Activated T-helper 17 cell treated with anti-CD3 and anti-CD28 coated beads, Interleukin-2, amount 50 U/mL, for 72 hours (primary cell): Measurements from ENCODE around the gene CGA. TPM values are rescaled to one million over a fixed set of nuclear protein-coding genes. Genes with fewer than 3 reads are reported as not detected.

ENCODE experiments used
- ATAC-seq: fragments of 150-1000 bp; cut with Tn5 transposase; replicated peaks from 2 replicates; pipeline ENCODE4 v1.10.0; 2021; ENCODE audit warnings: mild to moderate bottlenecking, moderate library complexity
- H3K27ac Mint-ChIP-seq: one replicate; pipeline ENCODE4 v1.8.0; 2022; ENCODE audit warnings: mixed read lengths
- H3K27me3 Mint-ChIP-seq: one replicate; pipeline ENCODE4 v1.8.0; 2022; ENCODE audit warnings: mixed read lengths
- H3K36me3 Mint-ChIP-seq: one replicate; pipeline ENCODE4 v1.8.0; 2022; ENCODE audit warnings: low read depth, mild to moderate bottlenecking, mixed read lengths
- H3K4me1 Mint-ChIP-seq: one replicate; pipeline ENCODE4 v1.8.0; 2022; ENCODE audit warnings: mixed read lengths
- H3K4me3 Mint-ChIP-seq: one replicate; pipeline ENCODE4 v1.8.0; 2022; ENCODE audit warnings: mild to moderate bottlenecking, mixed read lengths
- H3K9me3 Mint-ChIP-seq: one replicate; pipeline ENCODE4 v1.8.0; 2022; ENCODE audit warnings: mixed read lengths
- total RNA-seq, 2 donors: library from RNA; stranded (reverse); gene quantifications; one replicate each; pipeline ENCODE4 v1.2.3, GENCODE V29; 2022

CGA gene
- total RNA-seq, 2 donors from 2014 or later, result 0.26 TPM; not detected in 1

- ATAC-seq, result no peak
- H3K9me3 Mint-ChIP-seq, result no peaks in the 10 kb centered on the region
- peaks cover 3% of the 10 kb centered on the region for H3K27me3 Mint-ChIP-seq
- no peaks in the 10 kb centered on the region for H3K4me1 Mint-ChIP-seq
- no peaks in the 10 kb centered on the region for H3K36me3 Mint-ChIP-seq
- no peak overlapping the region for H3K4me3 Mint-ChIP-seq
- no peak overlapping the region for H3K27ac Mint-ChIP-seq
These were observed 7.3 kb upstream of the CGA start for GRCh38 chr6:87102151-87102621.

DNA sequence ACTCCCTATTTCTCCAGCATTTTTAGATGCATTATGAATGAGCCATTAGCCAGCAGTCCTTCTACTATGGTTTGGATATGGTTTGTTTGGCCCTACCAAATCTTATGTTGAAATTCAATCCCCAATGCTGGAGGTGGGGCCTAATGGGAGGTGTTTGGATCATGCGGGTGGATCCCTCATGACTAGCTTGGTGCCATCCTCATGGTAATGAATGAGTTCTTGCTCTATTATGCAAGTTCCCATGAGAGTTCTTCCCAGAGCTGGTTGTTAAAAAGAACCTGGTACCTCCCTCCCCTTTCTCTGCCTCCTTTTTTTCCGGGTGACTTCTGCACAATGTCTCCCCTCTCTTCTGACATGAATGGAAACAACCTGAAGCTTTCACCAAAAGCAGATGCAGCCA lies 6.2 kb upstream of the CGA start:
- no peak for ATAC-seq
- no peaks in the 10 kb centered on the region for H3K36me3 Mint-ChIP-seq
- no peaks in the 10 kb centered on the region for H3K4me1 Mint-ChIP-seq

DNA sequence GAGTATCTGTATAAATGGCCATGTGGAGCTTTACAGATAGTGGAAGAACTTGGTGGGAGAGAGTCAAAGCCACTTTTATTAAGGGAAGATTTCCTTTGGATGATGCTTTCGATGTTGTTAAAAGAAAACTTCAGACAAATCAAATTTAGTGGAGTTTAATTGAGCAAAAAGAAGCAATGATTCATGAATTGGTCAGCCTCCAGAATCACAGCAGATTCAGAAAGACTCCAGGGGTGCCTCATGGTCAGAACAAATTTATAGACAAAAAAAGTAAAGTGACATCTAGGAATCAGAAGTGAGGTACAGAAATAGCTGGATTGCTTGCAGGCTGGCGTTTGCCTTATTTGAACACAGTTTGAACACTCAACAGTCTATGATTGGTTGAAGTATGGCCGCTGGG lies 5.3 kb upstream of the CGA start:
- H3K9me3 Mint-ChIP-seq, result no peaks in the 10 kb centered on the region
- H3K4me1 Mint-ChIP-seq, result no peaks in the 10 kb centered on the region
- no peak overlapping the region for H3K4me3 Mint-ChIP-seq
- no peaks in the 10 kb centered on the region for H3K36me3 Mint-ChIP-seq
- peaks cover 11% of the 10 kb centered on the region for H3K27me3 Mint-ChIP-seq
- ATAC-seq, result no peak
- no peak overlapping the region for H3K27ac Mint-ChIP-seq

More for the DNA sequence above, 6.2 kb upstream of the CGA start:
- Mint-ChIP-seq H3K9me3 (no peaks in the 10 kb centered on the region), H3K4me3 (no peak overlapping the region), H3K27me3 (peaks cover 10% of the 10 kb centered on the region), H3K27ac (no peak overlapping the region)

DNA sequence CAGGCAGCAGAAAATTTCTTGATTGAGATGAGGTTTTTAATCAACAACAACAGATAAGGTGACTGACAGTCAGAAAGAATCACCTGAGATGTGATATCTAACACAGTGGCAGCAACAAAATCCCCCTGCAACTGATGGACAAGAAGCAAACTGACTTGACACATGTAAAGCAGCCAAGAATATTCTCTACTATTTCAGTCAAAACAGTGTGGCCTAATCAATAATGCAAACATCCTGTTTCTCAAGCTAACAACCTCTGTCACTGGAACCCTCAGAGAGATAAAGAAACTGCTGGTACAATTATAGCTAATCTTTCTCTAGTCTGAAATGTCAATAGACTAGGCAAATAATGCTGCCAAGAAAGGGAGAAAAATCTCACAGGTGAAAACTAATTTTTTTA lies 4.6 kb upstream of the CGA start:
- no peak for ATAC-seq
- Mint-ChIP-seq H3K4me1 (no peaks in the 10 kb centered on the region), H3K36me3 (no peaks in the 10 kb centered on the region)

GRCh38 chr6:87094576-87094975 lies 330 bp downstream of the CGA start:
- no peak for ATAC-seq
- Mint-ChIP-seq H3K9me3 (no peaks in the 10 kb centered on the region), H3K27ac (no peak overlapping the region), H3K4me3 (no peak overlapping the region), H3K36me3 (no peaks in the 10 kb centered on the region), H3K27me3 (peaks cover 22% of the 10 kb centered on the region), H3K4me1 (no peaks in the 10 kb centered on the region)

More for the DNA sequence above, 4.6 kb upstream of the CGA start:
- no peak overlapping the region for H3K27ac Mint-ChIP-seq
- no peak overlapping the region for H3K4me3 Mint-ChIP-seq
- H3K9me3 Mint-ChIP-seq, result no peaks in the 10 kb centered on the region
- peaks cover 15% of the 10 kb centered on the region for H3K27me3 Mint-ChIP-seq

DNA sequence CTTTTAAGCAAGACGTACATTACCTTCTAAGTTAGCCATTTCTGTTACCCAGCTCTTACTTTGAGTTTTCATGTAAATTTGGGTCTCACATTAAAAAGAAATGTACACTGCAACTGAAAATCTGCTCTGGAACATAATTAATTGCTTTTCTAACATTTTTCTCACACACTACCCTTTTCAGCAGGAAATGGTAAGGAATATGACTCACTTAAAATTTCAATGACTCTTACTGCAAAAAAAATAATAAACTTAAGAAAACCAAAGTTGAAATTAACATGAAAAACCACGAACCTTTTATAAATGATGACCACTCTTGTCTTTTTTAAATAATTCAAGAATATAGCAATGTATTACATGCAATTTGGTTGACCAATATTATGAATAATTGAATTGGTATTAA lies 1.3 kb downstream of the CGA start:
- no peaks in the 10 kb centered on the region for H3K4me1 Mint-ChIP-seq
- ATAC-seq, result no peak
- H3K27me3 Mint-ChIP-seq, result peaks cover 19% of the 10 kb centered on the region
- H3K4me3 Mint-ChIP-seq, result no peak overlapping the region
- H3K27ac Mint-ChIP-seq, result no peak overlapping the region
- H3K9me3 Mint-ChIP-seq, result no peaks in the 10 kb centered on the region
- H3K36me3 Mint-ChIP-seq, result no peaks in the 10 kb centered on the region

GRCh38 chr6:87093199-87093598 lies 1.7 kb downstream of the CGA start:
- H3K4me1 Mint-ChIP-seq, result no peaks in the 10 kb centered on the region
- no peak overlapping the region for H3K4me3 Mint-ChIP-seq
- H3K27me3 Mint-ChIP-seq, result peaks cover 19% of the 10 kb centered on the region

GRCh38 chr6:87092435-87092834 lies 2.5 kb downstream of the CGA start:
- no peaks in the 10 kb centered on the region for H3K36me3 Mint-ChIP-seq
- no peaks in the 10 kb centered on the region for H3K9me3 Mint-ChIP-seq
- H3K4me3 Mint-ChIP-seq, result no peak overlapping the region
- no peak for ATAC-seq
- H3K27ac Mint-ChIP-seq, result no peak overlapping the region
- H3K27me3 Mint-ChIP-seq, result peaks cover 19% of the 10 kb centered on the region
- H3K4me1 Mint-ChIP-seq, result no peaks in the 10 kb centered on the region

More at GRCh38 chr6:87093199-87093598, 1.7 kb downstream of the CGA start:
- Mint-ChIP-seq H3K27ac (no peak overlapping the region), H3K9me3 (no peaks in the 10 kb centered on the region), H3K36me3 (no peaks in the 10 kb centered on the region)
- ATAC-seq, result no peak

GRCh38 chr6:87089135-87089534 lies 5.8 kb downstream of the CGA start:
- no peak overlapping the region for H3K27ac Mint-ChIP-seq
- peaks cover 17% of the 10 kb centered on the region for H3K27me3 Mint-ChIP-seq
- H3K9me3 Mint-ChIP-seq, result no peaks in the 10 kb centered on the region
- no peaks in the 10 kb centered on the region for H3K4me1 Mint-ChIP-seq
- H3K36me3 Mint-ChIP-seq, result no peaks in the 10 kb centered on the region
- no peak for ATAC-seq
- no peak overlapping the region for H3K4me3 Mint-ChIP-seq

- no peaks in the 10 kb centered on the region for H3K4me1 Mint-ChIP-seq
These were observed 6.8 kb downstream of the CGA start for GRCh38 chr6:87088076-87088475.

GRCh38 chr6:87082160-87082721 lies 12.7 kb downstream of the CGA start:
- no peak overlapping the region for H3K27ac Mint-ChIP-seq
- H3K27me3 Mint-ChIP-seq, result peaks cover 24% of the 10 kb centered on the region
- ATAC-seq, result no peak
- H3K4me3 Mint-ChIP-seq, result no peak overlapping the region
- no peaks in the 10 kb centered on the region for H3K4me1 Mint-ChIP-seq
- H3K9me3 Mint-ChIP-seq, result no peaks in the 10 kb centered on the region
- H3K36me3 Mint-ChIP-seq, result no peaks in the 10 kb centered on the region

More at GRCh38 chr6:87088076-87088475, 6.8 kb downstream of the CGA start:
- Mint-ChIP-seq H3K9me3 (no peaks in the 10 kb centered on the region), H3K27ac (no peak overlapping the region), H3K36me3 (no peaks in the 10 kb centered on the region), H3K27me3 (peaks cover 13% of the 10 kb centered on the region), H3K4me3 (no peak overlapping the region)
- no peak for ATAC-seq

DNA sequence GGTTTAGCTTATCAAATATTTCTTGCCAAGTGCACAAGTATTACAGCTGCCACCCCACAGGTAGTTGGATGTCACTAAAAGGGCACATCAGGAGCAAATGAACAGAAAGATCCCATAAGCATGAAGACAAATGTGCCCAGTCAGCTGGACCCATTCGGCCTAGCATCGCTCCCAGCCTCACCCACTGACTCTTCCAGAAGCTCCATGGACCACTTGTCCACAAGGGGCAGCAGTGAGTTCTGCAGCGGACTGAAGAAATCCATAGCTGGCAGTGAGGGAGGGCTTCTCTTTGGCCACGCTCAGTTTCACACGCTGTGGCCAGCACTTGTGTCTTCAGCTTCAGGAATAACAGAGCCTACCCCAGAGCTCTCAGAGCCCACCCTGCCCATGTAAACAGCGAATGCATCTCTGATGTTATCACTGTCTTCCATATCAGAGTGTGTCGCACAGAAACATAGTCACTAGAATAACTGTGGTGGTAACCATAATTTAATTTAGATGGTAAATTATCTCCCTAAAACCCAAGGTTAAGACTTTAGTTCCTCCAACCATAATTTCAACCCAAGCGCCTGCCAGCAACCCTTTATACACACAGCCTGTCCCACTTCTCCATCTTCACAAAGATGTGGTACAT lies 15.8 kb downstream of the CGA start:
- Mint-ChIP-seq H3K36me3 (no peaks in the 10 kb centered on the region), H3K4me1 (no peaks in the 10 kb centered on the region), H3K4me3 (no peak overlapping the region), H3K27ac (no peak overlapping the region), H3K9me3 (no peaks in the 10 kb centered on the region), H3K27me3 (peaks cover 14% of the 10 kb centered on the region)
- ATAC-seq, result peak; percentile 77

DNA sequence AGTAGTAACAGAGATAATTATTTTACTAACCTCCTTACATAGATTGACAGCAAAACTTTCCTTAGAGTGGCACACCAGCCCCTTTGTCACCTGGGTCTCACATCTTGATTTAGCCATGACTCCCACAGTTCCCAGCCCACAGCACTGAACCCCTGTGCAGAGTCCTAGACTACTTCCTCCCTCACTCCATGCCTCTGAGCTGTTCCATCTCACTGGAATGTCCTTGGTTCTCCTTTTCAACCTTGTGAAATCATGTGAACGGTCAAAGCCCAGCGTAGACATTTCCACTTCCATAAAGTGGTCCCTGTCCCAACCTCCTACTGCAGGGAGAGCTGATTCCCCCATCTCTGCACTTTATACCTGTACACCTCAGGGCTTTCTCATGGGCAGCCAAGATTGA lies 19.7 kb downstream of the CGA start:
- peaks cover 11% of the 10 kb centered on the region for H3K27me3 Mint-ChIP-seq
- ATAC-seq, result no peak
- no peaks in the 10 kb centered on the region for H3K9me3 Mint-ChIP-seq
- no peak overlapping the region for H3K27ac Mint-ChIP-seq
- H3K4me3 Mint-ChIP-seq, result no peak overlapping the region
- H3K4me1 Mint-ChIP-seq, result no peaks in the 10 kb centered on the region
- no peaks in the 10 kb centered on the region for H3K36me3 Mint-ChIP-seq

GRCh38 chr6:87074101-87074621 lies 20.7 kb downstream of the CGA start:
- Mint-ChIP-seq H3K27ac (no peak overlapping the region), H3K9me3 (no peaks in the 10 kb centered on the region), H3K36me3 (no peaks in the 10 kb centered on the region), H3K4me1 (no peaks in the 10 kb centered on the region), H3K4me3 (no peak overlapping the region), H3K27me3 (peaks cover 7% of the 10 kb centered on the region)
- no peak for ATAC-seq

- no peaks in the 10 kb centered on the region for H3K4me1 Mint-ChIP-seq
- no peaks in the 10 kb centered on the region for H3K9me3 Mint-ChIP-seq
- no peak overlapping the region for H3K4me3 Mint-ChIP-seq
- no peaks in the 10 kb centered on the region for H3K36me3 Mint-ChIP-seq
- ATAC-seq, result no peak
- H3K27ac Mint-ChIP-seq, result no peak overlapping the region
- peaks cover 10% of the 10 kb centered on the region for H3K27me3 Mint-ChIP-seq
These were observed 23.2 kb downstream of the CGA start for GRCh38 chr6:87071683-87072082.
